NCI-H82 (cell line): ENCODE data around the gene KCNIP1.

Source experiments
- DNase-seq: peaks from one replicate; lab custom pipeline; 2025; lab: John Stamatoyannopoulos, UW

Gene KCNIP1

GRCh38 chr5:170503990-170504596 lies at the start of gene KCNIP1:
TSS of gene KCNIP1 (plus strand) at chr5:170504020.
- peak; percentile 8 for DNase-seq

DNA sequence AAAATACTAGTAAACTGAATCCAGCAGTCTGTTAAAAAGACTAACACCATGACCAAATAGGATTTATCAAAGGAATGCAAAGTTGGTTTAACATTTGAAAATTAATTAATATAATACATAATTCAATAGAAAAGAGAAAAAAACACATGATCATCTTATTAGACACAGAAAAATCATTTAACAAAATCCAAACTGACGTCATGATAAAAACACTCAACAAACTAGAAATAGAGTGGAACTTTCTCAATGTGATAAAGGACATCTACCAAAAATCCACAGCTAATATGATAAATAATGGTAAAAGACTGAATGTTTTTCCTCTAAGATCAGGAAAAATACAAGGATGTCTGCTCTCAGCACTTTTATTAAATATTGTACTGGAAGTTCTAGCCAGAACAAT lies 40.4 kb upstream of the KCNIP1 start:
- DNase-seq = no peak

DNA sequence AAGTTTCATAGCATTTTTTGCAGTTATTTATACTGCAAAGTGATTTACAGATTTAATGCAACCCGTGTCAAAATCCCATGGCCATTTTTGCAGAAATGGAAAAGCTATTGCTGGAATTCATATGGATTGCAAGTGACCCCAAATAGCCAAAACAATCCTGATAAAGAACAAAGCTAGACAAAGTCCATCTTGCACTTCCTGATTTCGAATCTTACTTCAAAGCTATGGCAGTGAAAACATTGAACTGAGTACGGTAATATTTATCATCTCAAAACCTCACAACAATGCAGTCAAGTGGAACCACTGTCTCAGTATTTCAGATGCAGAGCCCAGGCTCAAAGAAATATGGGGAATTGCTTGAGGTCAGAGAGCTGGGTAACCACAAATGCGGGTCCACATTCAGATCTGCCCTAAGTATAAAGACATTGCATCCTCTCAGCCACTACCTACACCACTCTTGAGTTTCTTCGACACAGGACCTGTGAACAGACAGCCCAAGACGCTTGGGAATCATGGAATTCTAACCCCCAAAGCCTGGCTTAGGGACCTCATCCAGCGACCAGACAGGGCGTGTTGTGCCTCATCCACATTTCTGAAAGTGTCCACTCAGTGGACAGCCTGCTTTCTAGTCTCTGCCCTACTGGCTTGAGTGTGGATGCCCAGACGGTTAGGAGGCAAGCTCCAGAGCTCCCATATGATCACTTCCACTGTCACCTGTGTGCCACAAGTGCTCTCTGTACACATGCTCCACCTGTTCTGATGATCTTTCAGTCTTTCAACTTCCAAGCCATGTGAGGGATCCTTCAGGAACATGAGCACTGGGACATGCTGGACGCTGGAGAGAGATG lies 39.3 kb upstream of the KCNIP1 start:
- DNase-seq = no peak

- DNase-seq = no peak
Observed at GRCh38 chr5:170466553-170466952, 37.3 kb upstream of the KCNIP1 start.

DNA sequence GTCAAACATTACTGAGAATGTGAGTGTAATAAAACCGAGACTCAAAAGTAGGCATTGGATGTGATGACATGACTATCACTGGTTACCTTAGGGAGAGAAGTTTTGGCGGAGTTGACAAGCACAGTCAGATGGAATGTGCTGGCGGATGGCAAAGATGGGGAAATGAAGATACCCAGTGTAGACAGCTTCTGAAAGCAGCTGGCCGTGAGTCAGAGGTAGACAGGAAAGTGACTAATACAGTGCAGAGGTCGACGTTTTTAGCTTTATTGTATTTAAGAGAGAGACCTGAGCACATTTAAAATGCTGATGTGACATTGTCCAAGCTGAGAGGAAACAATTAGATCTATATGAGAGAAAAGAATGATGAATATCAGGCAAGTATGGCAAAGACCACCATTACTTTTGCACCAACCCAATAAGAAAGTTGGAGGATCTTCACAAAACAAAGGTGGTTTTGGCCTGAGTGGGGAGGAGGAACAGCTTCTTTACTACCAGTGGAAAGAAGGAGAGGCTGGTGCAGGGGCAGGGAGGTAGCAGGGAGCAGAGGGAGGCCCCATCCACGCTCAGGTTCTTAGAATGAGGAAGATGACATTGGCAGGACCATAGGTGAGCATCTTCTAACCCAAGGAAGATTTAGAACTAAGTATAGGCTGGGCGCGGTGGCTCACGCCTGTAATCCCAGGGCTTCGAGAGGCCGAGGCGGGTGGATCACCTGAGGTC lies 36.7 kb upstream of the KCNIP1 start:
- no peak for DNase-seq

- DNase-seq = no peak
Observed at GRCh38 chr5:170468633-170469285, 35.1 kb upstream of the KCNIP1 start.

- DNase-seq = no peak
Observed at GRCh38 chr5:170469414-170469813, 34.4 kb upstream of the KCNIP1 start.

GRCh38 chr5:170470275-170470674 lies 33.5 kb upstream of the KCNIP1 start:
- no peak for DNase-seq

- DNase-seq = no peak
Observed at GRCh38 chr5:170470808-170471404, 32.9 kb upstream of the KCNIP1 start.

DNA sequence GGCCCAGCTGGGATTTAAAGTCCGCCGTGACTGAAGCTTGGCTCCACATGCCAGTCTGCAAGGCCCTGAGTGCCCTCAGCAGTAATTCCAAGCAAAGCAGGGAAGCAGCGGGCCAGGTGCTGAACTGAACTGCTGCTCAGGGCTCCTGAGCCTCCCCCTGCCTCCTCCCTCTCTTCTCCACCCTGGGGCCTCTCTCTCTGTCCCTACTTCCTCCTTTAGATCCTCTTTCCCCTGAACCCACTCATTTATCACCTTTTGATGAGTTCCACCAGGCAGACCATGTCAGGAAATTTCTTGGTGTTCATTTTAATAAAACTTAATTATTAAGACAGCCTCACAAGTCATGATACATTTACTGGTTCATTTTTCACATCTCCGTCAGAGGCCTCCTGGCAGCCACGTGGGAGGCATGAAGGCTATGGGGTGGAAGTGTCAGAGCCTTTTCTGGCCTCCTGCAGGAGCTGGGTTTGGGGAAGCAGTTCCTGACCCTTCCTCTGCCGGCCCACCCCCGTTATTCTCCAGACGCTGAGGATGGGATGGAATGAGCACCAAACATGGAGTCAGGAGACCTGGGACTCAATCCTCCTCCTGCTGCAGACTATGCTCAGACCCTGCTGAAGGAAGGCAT lies 32.2 kb upstream of the KCNIP1 start:
- DNase-seq = no peak

DNA sequence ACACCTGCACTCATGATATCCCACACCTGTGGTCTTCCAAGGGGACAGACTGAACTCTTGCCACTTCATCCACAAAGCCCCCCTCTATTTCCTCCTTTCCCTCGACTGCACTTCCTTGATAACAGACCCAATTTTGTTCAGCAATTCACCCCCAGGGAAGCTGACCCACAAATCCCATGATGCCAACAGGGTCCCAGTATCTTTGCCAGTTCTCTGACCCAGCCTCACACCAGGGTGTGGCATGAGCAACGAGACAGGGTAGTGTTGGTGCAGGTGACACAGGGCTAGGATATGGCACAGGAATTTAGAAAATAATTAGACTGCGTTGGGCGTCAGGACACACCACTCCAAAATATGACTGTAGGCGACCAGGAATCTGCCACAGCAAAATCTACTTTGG lies 30.2 kb upstream of the KCNIP1 start:
- DNase-seq = no peak

DNA sequence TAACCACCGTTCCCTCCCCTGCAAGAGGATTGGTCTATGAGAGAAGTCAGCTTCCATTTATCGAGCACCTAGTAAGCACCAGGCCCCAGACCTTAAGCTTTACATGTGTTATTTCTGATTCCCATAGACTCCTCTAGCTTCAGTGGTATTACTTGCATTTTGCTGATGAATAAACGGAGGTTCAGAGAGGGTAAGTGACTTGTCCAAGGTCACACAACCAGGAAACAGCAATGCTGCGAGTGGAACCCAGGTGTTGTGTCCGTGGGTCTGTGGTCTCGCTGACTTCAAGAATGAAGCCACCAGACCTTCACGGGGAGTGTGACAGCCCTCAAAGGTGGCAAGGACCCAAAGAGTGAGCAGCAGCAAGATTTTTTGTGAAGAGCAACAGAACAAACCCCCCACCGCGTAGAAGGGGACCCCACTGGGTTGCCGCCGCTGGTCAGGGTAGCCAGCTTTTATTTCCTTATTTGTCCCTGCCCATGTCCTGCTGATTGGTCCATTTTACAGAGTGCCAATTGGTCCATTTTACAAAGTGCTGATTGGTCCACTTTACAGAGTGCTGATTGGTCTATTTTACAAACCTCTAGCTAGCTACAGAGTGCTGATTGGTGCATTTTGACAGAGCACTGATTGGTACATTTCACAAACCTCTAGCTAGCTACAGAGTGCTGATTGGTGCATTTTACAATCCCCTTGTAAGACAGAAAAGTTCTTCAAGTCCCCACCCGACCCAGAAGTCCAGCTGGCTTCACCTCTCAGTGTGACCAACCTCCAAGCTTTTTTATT lies 29.1 kb upstream of the KCNIP1 start:
- DNase-seq = no peak

DNA sequence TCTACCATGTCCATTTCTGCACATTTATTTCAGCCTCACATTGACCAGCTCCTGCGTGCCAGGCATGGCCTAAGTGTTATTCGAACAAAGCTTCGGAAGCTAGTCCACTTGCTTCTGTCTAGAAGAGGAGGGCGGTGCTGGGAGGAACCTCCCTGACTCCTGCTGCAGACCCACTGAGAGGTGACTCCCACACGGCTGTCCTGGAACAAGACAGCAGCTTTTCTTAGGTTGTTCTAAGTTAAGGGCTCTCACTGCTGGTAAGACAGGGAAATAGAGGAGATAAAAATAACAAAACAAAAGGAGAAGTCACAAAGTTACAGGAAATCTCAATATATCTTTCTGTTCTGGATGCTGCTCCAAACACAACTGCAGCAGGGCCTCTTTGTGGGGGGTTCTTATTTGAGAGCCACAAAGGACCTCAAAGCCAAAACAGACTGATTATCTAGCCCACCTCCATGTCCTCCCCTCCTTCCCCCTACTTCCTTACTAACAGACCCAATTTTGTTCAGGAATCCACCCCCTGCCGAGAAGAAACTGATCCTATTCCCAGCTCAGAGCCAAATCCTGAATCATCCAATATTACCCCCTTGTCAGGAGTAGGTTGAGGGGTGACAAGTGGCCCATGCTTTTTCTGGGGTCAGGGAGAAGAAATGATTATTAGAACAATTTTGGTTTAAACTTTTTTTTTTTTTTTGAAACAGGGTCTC lies 28.4 kb upstream of the KCNIP1 start:
- no peak for DNase-seq

DNA sequence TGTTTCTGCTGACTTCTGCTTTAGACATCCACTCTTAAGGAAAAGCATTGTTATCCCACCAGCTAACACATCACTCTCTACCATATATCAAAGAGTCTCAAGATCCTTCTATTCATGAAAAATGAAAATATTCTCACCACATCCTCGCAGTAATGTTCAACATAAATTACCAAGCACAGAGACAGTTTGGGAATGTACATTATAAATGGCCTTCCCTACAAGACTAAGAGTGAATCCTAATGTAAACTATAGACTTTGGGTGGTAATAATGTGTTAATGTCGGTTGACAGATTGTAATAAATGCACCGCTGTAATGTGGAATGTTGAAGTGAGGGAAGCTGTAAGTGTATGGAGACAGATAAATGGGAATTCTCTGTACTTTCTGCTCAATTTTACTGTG lies 27.1 kb upstream of the KCNIP1 start:
- DNase-seq = no peak

DNA sequence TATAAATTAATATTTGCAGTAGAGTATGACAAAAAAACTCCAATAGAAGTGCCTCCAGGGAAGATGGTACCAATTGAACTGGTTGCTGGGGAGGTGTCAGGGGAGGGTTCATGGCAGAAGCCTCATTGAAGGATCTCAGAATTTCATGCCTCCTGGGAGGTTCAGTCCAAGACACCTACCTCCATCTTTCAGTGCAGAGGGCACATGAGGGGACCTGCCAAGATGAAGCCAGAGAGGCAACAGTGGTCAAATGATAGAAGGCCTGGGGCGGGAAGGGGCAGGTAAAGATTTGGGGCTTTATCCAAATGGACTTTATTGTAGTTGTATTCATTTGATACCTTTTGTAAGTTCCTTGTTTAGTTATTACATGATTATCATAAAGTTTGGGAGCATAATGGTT lies 25.9 kb upstream of the KCNIP1 start:
- DNase-seq = no peak

DNA sequence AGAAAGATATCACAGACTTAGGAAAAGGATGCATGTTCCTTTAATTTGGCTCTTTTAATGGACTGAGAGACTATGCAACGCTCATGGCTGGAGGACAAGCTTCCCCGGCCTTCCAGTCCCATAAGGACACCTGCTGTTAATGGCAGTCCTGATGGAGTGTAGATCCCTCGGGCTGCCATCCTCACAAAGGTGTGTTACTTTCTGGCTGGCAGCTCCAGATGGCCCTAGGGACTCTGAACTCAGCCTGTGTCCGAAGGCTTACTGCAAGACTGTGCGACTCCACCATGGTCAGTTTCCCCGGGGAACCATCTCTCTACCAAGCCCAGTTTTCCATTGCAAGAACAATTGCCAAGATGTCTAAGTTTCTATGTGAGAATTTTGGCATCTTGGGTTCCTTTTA lies 25.5 kb upstream of the KCNIP1 start:
- DNase-seq = no peak

DNA sequence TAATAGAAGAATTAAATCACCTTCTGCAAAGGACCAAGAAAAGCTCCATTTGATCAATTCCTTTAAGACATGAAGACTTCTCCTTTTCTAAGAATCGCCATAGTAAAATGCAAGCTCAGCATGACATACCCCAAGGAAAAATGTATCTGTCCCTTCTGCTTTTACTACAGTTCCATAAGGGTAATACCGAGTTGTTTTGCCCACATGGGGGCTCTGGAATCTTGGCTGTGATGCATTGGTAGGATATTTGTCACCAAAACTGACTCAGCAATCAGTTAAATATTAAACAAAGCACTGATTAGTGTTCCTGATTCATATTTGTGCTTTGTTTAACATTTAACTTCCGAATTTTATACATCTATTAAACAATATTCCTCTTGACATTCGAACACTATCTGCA lies 24.3 kb upstream of the KCNIP1 start:
- DNase-seq = no peak

DNA sequence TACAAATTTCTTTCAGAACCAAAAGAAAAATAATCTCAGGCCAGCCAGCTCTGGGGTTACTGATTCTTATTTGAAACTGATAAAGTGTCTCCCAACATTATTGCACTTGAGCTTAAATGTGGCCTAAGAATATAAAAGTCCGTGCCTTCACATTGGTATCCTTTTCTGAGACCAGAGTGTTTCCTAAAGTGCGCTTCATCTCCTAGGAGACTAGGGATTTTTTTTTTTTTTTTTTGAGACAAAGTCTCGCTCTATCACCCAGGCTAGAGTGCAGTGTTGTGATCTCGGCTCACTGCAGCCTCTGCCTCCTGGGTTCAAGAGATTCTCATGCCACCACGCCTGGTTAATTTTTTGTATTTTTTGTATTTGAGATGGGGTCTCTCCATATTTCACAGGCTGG lies 23.6 kb upstream of the KCNIP1 start:
- DNase-seq = no peak

DNA sequence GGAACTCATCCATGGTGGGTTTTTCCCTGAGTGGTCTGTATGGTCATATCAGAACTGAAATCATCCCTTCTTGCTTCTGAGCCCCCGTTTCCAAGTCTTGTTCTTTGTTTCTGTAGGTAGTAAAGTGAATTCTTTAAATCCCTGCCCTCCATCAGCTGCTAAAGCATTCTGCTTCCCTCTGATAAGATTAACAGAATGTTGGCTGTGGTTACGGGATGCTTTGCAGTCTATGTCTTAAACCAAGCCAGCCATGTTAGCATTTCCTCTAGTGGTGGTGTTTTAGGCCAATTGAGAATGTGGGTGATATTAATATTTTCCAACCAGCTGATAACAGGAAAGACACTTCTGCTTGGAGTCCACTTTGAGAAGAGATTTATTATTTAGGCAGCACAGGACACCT lies 22.0 kb upstream of the KCNIP1 start:
- no peak for DNase-seq

DNA sequence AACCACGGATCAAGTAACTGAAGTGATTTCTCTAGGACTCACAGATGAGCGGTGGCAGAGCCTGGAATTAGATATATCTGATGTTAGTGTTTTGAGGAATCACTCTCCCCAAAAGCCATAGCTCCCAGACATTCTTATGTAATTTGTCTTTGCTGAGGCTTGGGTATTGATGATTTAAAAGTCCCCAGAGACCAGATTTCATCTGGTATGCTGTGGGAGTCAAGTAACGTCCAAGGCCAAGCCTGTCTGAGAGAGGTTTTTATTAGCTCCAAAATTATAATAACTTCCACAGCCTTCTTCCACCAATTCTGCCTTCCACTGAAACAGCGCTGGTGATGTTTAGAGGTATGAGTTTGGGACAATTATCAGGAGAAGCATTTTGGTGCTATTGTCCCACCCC lies 21.3 kb upstream of the KCNIP1 start:
- DNase-seq = no peak
